K562 (cell line): ENCODE results near the gene MLKL. TPM values are rescaled to one million over a fixed set of nuclear protein-coding genes. Genes with fewer than 3 reads are reported as not detected.

Source experiments
- ATAC-seq: fragments of 200-7000 bp; cut with Tn5 transposase; 3 replicates; pipeline ENCODE4 v1.9.1; 2020; ENCODE audit warnings: moderate library complexity
- BruUV-seq: library from RNA; stranded (reverse); fragments of 400-500 nt; replicated peaks from 2 replicates; lab custom pipeline; 2021; lab: Mats Ljungman, UMichigan
- CTCF ChIA-PET: fragments of 300-600 bp; formaldehyde crosslinking; extraction: SDS; loops from one replicate; lab custom pipeline; 2021; ENCODE audit warnings: low intra/inter-chr PET ratio; lab: Yijun Ruan, JAX
- POLR2A ChIA-PET: fragments of 300-600, 350-650 bp; sonication (Branson Sonifier 250); formaldehyde crosslinking; extraction: SDS; loops from one replicate; lab custom pipeline; 2021; ENCODE audit warnings: antibody characterized with exemption, inconsistent platforms; lab: Yijun Ruan, JAX
- DNase-seq, 4 experiments: peaks; one replicate each; pipeline versions ENCODE4 v3.0.0 to v3.0.0-alpha.2; 2011 to 2018; ENCODE audit warnings: low spot score in 3 of 4, mixed read lengths in 3 of 4; ENCODE audit errors: extremely low read depth in 1 of 4
- FAIRE-seq: peaks from 2 replicates; lab custom pipeline; 2011; peaks lifted over from hg19 to GRCh38; lab: Jason Lieb, UNC
- H2AFZ ChIP-seq: 2 replicates; pipeline ENCODE4 v1.6.0; 2011; ENCODE audit warnings: low read depth, low read length, control low read depth, inconsistent platforms
- H3K27ac ChIP-seq: fragments of 200-600 bp; 3 replicates; pipeline ENCODE4 v1.8.0; 2011; ENCODE audit warnings: low read depth, mild to moderate bottlenecking, control low read depth, inconsistent platforms, low read length, moderate library complexity, mixed read lengths; ENCODE audit errors: extremely low read depth
- H3K27me3 ChIP-seq, 2 experiments: fragments of 300-600 bp in 1 of 2; 2 replicates in 1 of 2; 3 replicates in 1 of 2; pipeline versions ENCODE4 v1.6.0 to v1.8.0; 2011; ENCODE audit warnings: inconsistent platforms in 2 of 2, low read length in 2 of 2, mild to moderate bottlenecking in 1 of 2, mixed read lengths in 1 of 2, moderate library complexity in 1 of 2; ENCODE audit not compliant: control insufficient read depth in 2 of 2, insufficient read depth in 2 of 2
- H3K36me3 ChIP-seq: fragments of 300-600 bp; 3 replicates; pipeline ENCODE4 v1.8.0; 2011; ENCODE audit warnings: mild to moderate bottlenecking, low read length, inconsistent platforms; ENCODE audit not compliant: control insufficient read depth, insufficient read depth
- H3K4me1 ChIP-seq, 2 experiments: fragments of 200-600 bp in 1 of 2; replicated peaks in 1 of 2; 2 replicates in 1 of 2; 3 replicates in 1 of 2; pipeline versions ENCODE4 v1.5.1 to v1.8.0; 2011; ENCODE audit warnings: inconsistent platforms in 2 of 2, low read length in 2 of 2, mild to moderate bottlenecking in 1 of 2, mixed read lengths in 1 of 2, moderate library complexity in 1 of 2; ENCODE audit not compliant: control insufficient read depth in 2 of 2, insufficient read depth in 2 of 2
- H3K4me2 ChIP-seq: 2 replicates; pipeline ENCODE4 v1.6.1; 2011; ENCODE audit warnings: low read length, control low read depth, inconsistent platforms, mixed read lengths; ENCODE audit not compliant: insufficient read depth
- H3K4me3 ChIP-seq: fragments of 200-600 bp; sonication (generic), shearing (Covaris generic); 2 replicates; pipeline ENCODE4 v1.5.1; 2016; ENCODE audit warnings: control low read depth, inconsistent platforms
- H3K79me2 ChIP-seq: fragments of 200-600 bp; 3 replicates; pipeline ENCODE4 v1.8.0; 2011; ENCODE audit warnings: low read length, inconsistent platforms; ENCODE audit not compliant: control insufficient read depth, insufficient read depth
- H3K9ac ChIP-seq, 2 experiments: 2 replicates each; pipeline versions ENCODE4 v1.6.0 to v1.6.1; 2011; ENCODE audit warnings: low read depth in 2 of 2, low read length in 2 of 2, control low read depth in 1 of 2, inconsistent platforms in 1 of 2, mild to moderate bottlenecking in 1 of 2, mixed read lengths in 1 of 2; ENCODE audit not compliant: insufficient read depth in 1 of 2
- H3K9me1 ChIP-seq: one replicate; pipeline ENCODE4 v1.6.0; 2011; ENCODE audit warnings: inconsistent platforms, mild to moderate bottlenecking, low read length, moderate library complexity; ENCODE audit not compliant: control insufficient read depth, insufficient read depth
- H3K9me3 ChIP-seq: replicated peaks from 2 replicates; pipeline ENCODE4 v1.5.1; 2011; ENCODE audit warnings: low read depth, low read length, inconsistent platforms; ENCODE audit not compliant: control insufficient read depth, insufficient read depth
- H4K20me1 ChIP-seq: replicated peaks from 2 replicates; pipeline ENCODE4 v1.6.1; 2011; ENCODE audit warnings: low read length, inconsistent platforms, mixed read lengths; ENCODE audit not compliant: control insufficient read depth, insufficient read depth
- HNRNPH1 ChIP-seq: fragments of 200-400 bp; formaldehyde crosslinking; optimal IDR thresholded peaks from 2 replicates; pipeline ENCODE3; 2017; ENCODE audit warnings: low read depth, mild to moderate bottlenecking, low read length, moderate library complexity
- SETDB1 ChIP-seq: IDR thresholded peaks from one replicate; pipeline ENCODE4 v1.6.1; 2012; ENCODE audit warnings: low read length, control low read depth, inconsistent platforms
- WGBS: fragments of 100-300 bp; shearing (Covaris generic); methylation state at CpG from one replicate; pipeline ENCODE4 v1.1.6; 2016; ENCODE audit warnings: low coverage, mixed read lengths; ENCODE audit not compliant: insufficient coverage; ENCODE audit errors: missing lambda C conversion rate; 5-methylcytosine and 5-hydroxymethylcytosine counted together
- in situ Hi-C: fragments of 300-500 bp; cut with MboI; formaldehyde crosslinking; loops from 4 replicates; pipeline ENCODE4 v1.15.0; 2018; ENCODE audit warnings: inconsistent platforms, mixed read lengths
- intact Hi-C: fragments of 100-400 bp; cut with micrococcal nuclease; formaldehyde crosslinking; loops from 2 replicates; pipeline ENCODE4 v1.14.2; 2022
- polyA plus RNA-seq, 8 experiments: library from polyadenylated mRNA; depleted of rRNA in 4 of 8; stranded (reverse) in 5 of 8; unstranded in 3 of 8; fragments of >200 nt; fragmentation: Nextera tagmentation in 2 of 8; fragmentation: Illumina TruSeq in 1 of 8; extraction: Ambion mirVana in 2 of 8; extraction: Trizol in 1 of 8; gene quantifications; 2 replicates each; pipeline versions ENCODE4 v1.2.1 to v1.2.3, GENCODE V29; 2011 to 2014; ENCODE audit warnings: inconsistent platforms in 1 of 8, missing spikeins in 1 of 8
- total RNA-seq, 7 experiments: library from RNA; depleted of rRNA in 6 of 7; stranded (reverse); fragments of >200 nt in 6 of 7; fragmentation: Illumina TruSeq in 2 of 7; extraction: Trizol in 2 of 7; gene quantifications; 2 replicates each; pipeline versions ENCODE4 v1.2.1 to v1.2.3, GENCODE V29; 2011 to 2021; ENCODE audit warnings: low replicate concordance in 1 of 7
- TF ChIP-seq, protein P1 (sequence below): fragments of 200-800 bp; sonication (Bioruptor generic); IDR thresholded peaks from 2 replicates; pipeline ENCODE4 v1.6.1; 2017; ENCODE audit warnings: missing genetic modification characterization, missing compliant biosample characterization

The MLKL gene
- total and polyA plus RNA-seq, 9 of the 15 experiments (the other 6 are each of a cell fraction or from before 2014, with no cell fraction given) = 1.6 to 6.1 (median 4.8) TPM

DNA sequence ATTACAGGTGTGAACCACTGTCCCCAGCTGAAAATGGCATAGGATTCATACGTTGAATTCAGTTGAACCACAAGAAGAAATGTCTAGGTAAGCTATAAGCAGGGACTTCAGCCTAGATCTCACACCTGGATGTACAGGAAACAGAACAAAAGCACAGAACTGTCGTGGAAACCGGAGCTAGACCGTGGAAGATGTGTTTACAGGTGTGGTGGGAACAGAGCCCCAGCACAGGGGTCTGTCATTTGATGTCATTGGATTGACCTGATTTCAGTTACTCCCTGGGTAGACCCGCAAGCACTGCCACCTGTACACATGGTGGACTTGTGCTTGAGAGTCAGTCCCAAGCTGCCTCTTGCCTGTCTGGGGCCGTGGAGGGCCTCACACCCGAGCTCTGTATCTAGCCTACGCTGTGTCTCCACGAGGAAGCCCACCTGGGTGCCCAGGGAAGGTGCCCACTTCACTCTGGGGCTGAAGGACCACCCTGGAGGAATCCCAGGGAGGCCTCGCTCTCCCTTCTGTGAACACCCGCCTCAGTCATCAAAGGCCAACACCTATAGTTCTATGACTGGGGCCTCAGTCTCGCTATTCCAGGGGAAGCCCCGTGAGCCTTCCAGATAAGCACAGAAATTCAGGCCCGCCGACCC lies 32.2 kb upstream of the MLKL start (continued):
- TF ChIP-seq, protein P1, sequence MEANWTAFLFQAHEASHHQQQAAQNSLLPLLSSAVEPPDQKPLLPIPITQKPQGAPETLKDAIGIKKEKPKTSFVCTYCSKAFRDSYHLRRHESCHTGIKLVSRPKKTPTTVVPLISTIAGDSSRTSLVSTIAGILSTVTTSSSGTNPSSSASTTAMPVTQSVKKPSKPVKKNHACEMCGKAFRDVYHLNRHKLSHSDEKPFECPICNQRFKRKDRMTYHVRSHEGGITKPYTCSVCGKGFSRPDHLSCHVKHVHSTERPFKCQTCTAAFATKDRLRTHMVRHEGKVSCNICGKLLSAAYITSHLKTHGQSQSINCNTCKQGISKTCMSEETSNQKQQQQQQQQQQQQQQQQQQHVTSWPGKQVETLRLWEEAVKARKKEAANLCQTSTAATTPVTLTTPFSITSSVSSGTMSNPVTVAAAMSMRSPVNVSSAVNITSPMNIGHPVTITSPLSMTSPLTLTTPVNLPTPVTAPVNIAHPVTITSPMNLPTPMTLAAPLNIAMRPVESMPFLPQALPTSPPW (CRISPR knock-in tag) = no peak
- no peak for TF ChIP-seq SETDB1

DNA sequence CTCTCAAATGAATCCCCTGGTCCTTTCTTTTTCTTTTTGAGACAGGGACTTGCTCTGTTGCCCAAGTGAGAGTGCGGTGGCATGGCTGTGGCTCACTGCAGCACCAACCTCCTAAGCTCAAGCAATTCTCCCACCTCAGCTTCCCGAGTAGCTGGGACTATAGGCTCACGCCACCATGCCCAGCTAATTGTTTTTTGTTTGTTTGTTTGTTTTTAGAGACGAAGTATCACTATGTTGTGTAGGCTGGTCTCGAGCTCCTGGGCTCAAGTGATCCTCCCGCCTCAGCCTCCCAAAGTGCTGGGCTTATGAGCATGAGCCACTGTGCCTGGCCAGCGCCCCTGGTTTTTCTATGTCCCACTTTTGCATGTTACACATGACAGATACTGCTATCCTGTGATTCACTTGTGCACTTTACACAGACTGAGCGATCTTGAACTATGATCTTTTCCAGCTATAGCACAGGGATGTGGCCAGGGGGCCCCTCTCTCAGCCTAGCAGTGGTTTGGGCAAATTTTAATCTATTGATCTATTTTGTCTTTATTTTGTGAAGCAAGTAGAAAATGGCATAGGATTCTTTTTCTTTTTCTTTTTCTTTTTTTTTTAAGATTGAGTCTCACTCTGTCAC lies 31.3 kb upstream of the MLKL start:
- peaks cover under 1% of the 10 kb centered on the region for H3K9me3 ChIP-seq
- WGBS = 2% methylated on average over 7 of the region's 8 CpGs
- H3K36me3 ChIP-seq = no peaks in the 10 kb centered on the region
- no peaks in the 10 kb centered on the region; the same call in 1 of the 2 replicates for H4K20me1 ChIP-seq
- H3K9me1 ChIP-seq = no peaks in the 10 kb centered on the region
- no peak overlapping the region for H3K4me2 ChIP-seq
- no peaks in the 10 kb centered on the region for H3K79me2 ChIP-seq
- H2AFZ ChIP-seq = no peak overlapping the region
- in situ Hi-C loops (no loop called here), intact Hi-C loops (no loop called here)
- ATAC-seq (no peak), FAIRE-seq (no peak), DNase-seq (no peak)
- ChIA-PET CTCF (no interaction called here), POLR2A (interaction anchor here (1.2 to 1.6 kb wide), 3 partner anchors 8 to 12 kb away, joined by 3 to 4 read pairs (median 4); no protein-coding TSS in a partner anchor)
- H3K4me3 ChIP-seq = no peak overlapping the region
- no TSS peak for BruUV-seq
- peaks cover 9 to 67% of the 10 kb centered on the region in 2 experiments; a peak in 4 of 5 replicates for H3K27me3 ChIP-seq
- no peak for TF ChIP-seq HNRNPH1
- H3K27ac ChIP-seq = no peak overlapping the region
- H3K4me1 ChIP-seq = peaks cover 0 to 12% of the 10 kb centered on the region in 2 experiments; a peak in 1 of 5 replicates
- H3K9ac ChIP-seq = no peak overlapping the region
